Activated T-cell treated with anti-CD3 and anti-CD28 coated beads, Interleukin-2, amount 50 U/mL, for 24 hours (primary cell): ENCODE measurements around the gene KMT2C.
"Not testable (repeated sequence)": the region's sequence is repeated elsewhere in the genome, so short reads cannot be mapped to it uniquely, and the experiment has no call there.

Experiments used
- DNase-seq: peaks from one replicate; pipeline ENCODE4 v3.0.0-alpha.2; 2020
- H3K27ac Mint-ChIP-seq: 2 replicates; pipeline ENCODE4 v1.8.0; 2020; ENCODE audit warnings: mild to moderate bottlenecking, mixed read lengths
- H3K27me3 Mint-ChIP-seq: 2 replicates; pipeline ENCODE4 v1.8.0; 2020; ENCODE audit warnings: mixed read lengths
- H3K36me3 Mint-ChIP-seq: 2 replicates; pipeline ENCODE4 v1.8.0; 2020; ENCODE audit warnings: low read depth, mixed read lengths
- H3K4me1 Mint-ChIP-seq: 2 replicates; pipeline ENCODE4 v1.8.0; 2020; ENCODE audit warnings: low read depth, mixed read lengths
- H3K4me3 Mint-ChIP-seq: 2 replicates; pipeline ENCODE4 v1.8.0; 2020; ENCODE audit warnings: mild to moderate bottlenecking, moderate library complexity, mixed read lengths
- H3K9me3 Mint-ChIP-seq: 2 replicates; pipeline ENCODE4 v1.8.0; 2020; ENCODE audit warnings: mixed read lengths

Gene KMT2C

GRCh38 chr7:152367170-152367569 is 68.6 kb downstream of the KMT2C start:
- peaks cover 26% of the 10 kb centered on the region for H3K36me3 Mint-ChIP-seq
- H3K4me1 Mint-ChIP-seq, result peaks cover 69% of the 10 kb centered on the region
- no peak overlapping the region for H3K4me3 Mint-ChIP-seq
- no peak for DNase-seq
- H3K27ac Mint-ChIP-seq, result no peak overlapping the region
- no peaks in the 10 kb centered on the region for H3K27me3 Mint-ChIP-seq
- H3K9me3 Mint-ChIP-seq, result peaks cover 7% of the 10 kb centered on the region

- no peak for DNase-seq
- Mint-ChIP-seq H3K4me3 (no peak overlapping the region), H3K36me3 (peaks cover 25% of the 10 kb centered on the region), H3K9me3 (peaks cover 5% of the 10 kb centered on the region), H3K27me3 (no peaks in the 10 kb centered on the region), H3K27ac (no peak overlapping the region), H3K4me1 (peaks cover 71% of the 10 kb centered on the region)
Observed at GRCh38 chr7:152366662-152367061, 69.1 kb downstream of the KMT2C start.

- no peak overlapping the region for H3K27ac Mint-ChIP-seq
- no peak overlapping the region for H3K4me3 Mint-ChIP-seq
- no peak for DNase-seq
- H3K36me3 Mint-ChIP-seq, result peaks cover 24% of the 10 kb centered on the region
- H3K27me3 Mint-ChIP-seq, result no peaks in the 10 kb centered on the region
- H3K4me1 Mint-ChIP-seq, result peaks cover 68% of the 10 kb centered on the region
- peaks cover 5% of the 10 kb centered on the region for H3K9me3 Mint-ChIP-seq
Observed at GRCh38 chr7:152365982-152366603, 69.7 kb downstream of the KMT2C start.

GRCh38 chr7:152363798-152364197 is 72.0 kb downstream of the KMT2C start:
- Mint-ChIP-seq H3K27me3 (no peaks in the 10 kb centered on the region), H3K4me1 (peaks cover 61% of the 10 kb centered on the region)
- DNase-seq, result no peak

GRCh38 chr7:152362128-152362926 is 73.5 kb downstream of the KMT2C start:
- H3K9me3 Mint-ChIP-seq, result peaks cover 5% of the 10 kb centered on the region
- H3K4me3 Mint-ChIP-seq, result no peak overlapping the region
- H3K27me3 Mint-ChIP-seq, result no peaks in the 10 kb centered on the region
- peaks cover 27% of the 10 kb centered on the region for H3K36me3 Mint-ChIP-seq
- peak overlapping the region; percentile 72 for H3K27ac Mint-ChIP-seq
- H3K4me1 Mint-ChIP-seq, result peaks cover 52% of the 10 kb centered on the region
- DNase-seq, result no peak

More at GRCh38 chr7:152363798-152364197, 72.0 kb downstream of the KMT2C start:
- Mint-ChIP-seq H3K4me3 (no peak overlapping the region), H3K36me3 (peaks cover 21% of the 10 kb centered on the region), H3K9me3 (peaks cover 5% of the 10 kb centered on the region), H3K27ac (peak overlapping the region; percentile 73)

- Mint-ChIP-seq H3K4me3 (no peak overlapping the region), H3K36me3 (peaks cover 65% of the 10 kb centered on the region), H3K27me3 (no peaks in the 10 kb centered on the region), H3K27ac (no peak overlapping the region), H3K4me1 (peaks cover 15% of the 10 kb centered on the region), H3K9me3 (peaks cover 5% of the 10 kb centered on the region)
- DNase-seq, result no peak
Observed at GRCh38 chr7:152355474-152356057, 80.2 kb downstream of the KMT2C start.

- Mint-ChIP-seq H3K36me3 (peaks cover 75% of the 10 kb centered on the region), H3K4me3 (no peak overlapping the region), H3K27ac (no peak overlapping the region), H3K27me3 (no peaks in the 10 kb centered on the region), H3K4me1 (peaks cover 11% of the 10 kb centered on the region), H3K9me3 (peaks cover 5% of the 10 kb centered on the region)
- no peak for DNase-seq
Observed at GRCh38 chr7:152354061-152354460, 81.7 kb downstream of the KMT2C start.

GRCh38 chr7:152353281-152353680 is 82.5 kb downstream of the KMT2C start:
- H3K4me3 Mint-ChIP-seq, H3K4me1 Mint-ChIP-seq, DNase-seq, H3K27ac Mint-ChIP-seq, H3K27me3 Mint-ChIP-seq: not testable (repeated sequence)
- peaks cover 10% of the 10 kb centered on the region for H3K9me3 Mint-ChIP-seq
- H3K36me3 Mint-ChIP-seq, result peaks cover 80% of the 10 kb centered on the region

- not testable (repeated sequence) for H3K4me3 Mint-ChIP-seq
Observed at GRCh38 chr7:152351747-152352146, 84.1 kb downstream of the KMT2C start.

GRCh38 chr7:152351168-152351567 is 84.6 kb downstream of the KMT2C start:
- Mint-ChIP-seq H3K4me3 (no peak overlapping the region), H3K36me3 (peaks cover 86% of the 10 kb centered on the region)
- no peak for DNase-seq

More at GRCh38 chr7:152351747-152352146, 84.1 kb downstream of the KMT2C start:
- not testable (repeated sequence) for H3K4me1 Mint-ChIP-seq, DNase-seq, H3K27ac Mint-ChIP-seq, H3K27me3 Mint-ChIP-seq
- H3K36me3 Mint-ChIP-seq, result peaks cover 84% of the 10 kb centered on the region
- H3K9me3 Mint-ChIP-seq, result peaks cover 15% of the 10 kb centered on the region

GRCh38 chr7:152347888-152348287 is 87.9 kb downstream of the KMT2C start:
- Mint-ChIP-seq H3K27ac (no peak overlapping the region), H3K27me3 (no peaks in the 10 kb centered on the region), H3K9me3 (peaks cover 15% of the 10 kb centered on the region), H3K36me3 (peaks cover 60% of the 10 kb centered on the region), H3K4me1 (peaks cover 23% of the 10 kb centered on the region), H3K4me3 (no peak overlapping the region)
- no peak for DNase-seq

More at GRCh38 chr7:152351168-152351567, 84.6 kb downstream of the KMT2C start:
- Mint-ChIP-seq H3K27ac (no peak overlapping the region), H3K27me3 (no peaks in the 10 kb centered on the region), H3K9me3 (peaks cover 15% of the 10 kb centered on the region), H3K4me1 (peaks cover 10% of the 10 kb centered on the region)

GRCh38 chr7:152344253-152344652 is 91.5 kb downstream of the KMT2C start:
- no peaks in the 10 kb centered on the region for H3K27me3 Mint-ChIP-seq
- peaks cover 37% of the 10 kb centered on the region for H3K4me1 Mint-ChIP-seq
- peaks cover 10% of the 10 kb centered on the region for H3K9me3 Mint-ChIP-seq
- DNase-seq, result no peak
- peak overlapping the region; percentile 55 for H3K27ac Mint-ChIP-seq
- no peak overlapping the region for H3K4me3 Mint-ChIP-seq
- H3K36me3 Mint-ChIP-seq, result peaks cover 35% of the 10 kb centered on the region

- H3K4me3 Mint-ChIP-seq, result no peak overlapping the region
- peaks cover 23% of the 10 kb centered on the region for H3K36me3 Mint-ChIP-seq
- peaks cover 2% of the 10 kb centered on the region for H3K9me3 Mint-ChIP-seq
- no peak for DNase-seq
- H3K4me1 Mint-ChIP-seq, result peaks cover 41% of the 10 kb centered on the region
- H3K27ac Mint-ChIP-seq, result peak overlapping the region; percentile 45
- H3K27me3 Mint-ChIP-seq, result no peaks in the 10 kb centered on the region
Observed at GRCh38 chr7:152342796-152343195, 93.0 kb downstream of the KMT2C start.

- Mint-ChIP-seq H3K27me3 (no peaks in the 10 kb centered on the region), H3K4me1 (peaks cover 48% of the 10 kb centered on the region), H3K27ac (no peak overlapping the region), H3K9me3 (no peaks in the 10 kb centered on the region), H3K4me3 (no peak overlapping the region), H3K36me3 (peaks cover 14% of the 10 kb centered on the region)
- DNase-seq, result no peak
Observed at GRCh38 chr7:152341914-152342236, 93.9 kb downstream of the KMT2C start.
